CD4-positive, alpha-beta T cell treated with Interleukin-4 for 1 hour (primary cell): ENCODE results near the gene DNAJC1.
"Not testable (repeated sequence)": the region's sequence is repeated elsewhere in the genome, so short reads cannot be mapped to it uniquely, and the experiment has no call there.

Source experiments
- DNase-seq, 2 donors: peaks; one replicate each; pipeline ENCODE4 v3.0.0-alpha.2; 2020 to 2022

DNAJC1 gene, protein sequence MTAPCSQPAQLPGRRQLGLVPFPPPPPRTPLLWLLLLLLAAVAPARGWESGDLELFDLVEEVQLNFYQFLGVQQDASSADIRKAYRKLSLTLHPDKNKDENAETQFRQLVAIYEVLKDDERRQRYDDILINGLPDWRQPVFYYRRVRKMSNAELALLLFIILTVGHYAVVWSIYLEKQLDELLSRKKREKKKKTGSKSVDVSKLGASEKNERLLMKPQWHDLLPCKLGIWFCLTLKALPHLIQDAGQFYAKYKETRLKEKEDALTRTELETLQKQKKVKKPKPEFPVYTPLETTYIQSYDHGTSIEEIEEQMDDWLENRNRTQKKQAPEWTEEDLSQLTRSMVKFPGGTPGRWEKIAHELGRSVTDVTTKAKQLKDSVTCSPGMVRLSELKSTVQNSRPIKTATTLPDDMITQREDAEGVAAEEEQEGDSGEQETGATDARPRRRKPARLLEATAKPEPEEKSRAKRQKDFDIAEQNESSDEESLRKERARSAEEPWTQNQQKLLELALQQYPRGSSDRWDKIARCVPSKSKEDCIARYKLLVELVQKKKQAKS

DNA sequence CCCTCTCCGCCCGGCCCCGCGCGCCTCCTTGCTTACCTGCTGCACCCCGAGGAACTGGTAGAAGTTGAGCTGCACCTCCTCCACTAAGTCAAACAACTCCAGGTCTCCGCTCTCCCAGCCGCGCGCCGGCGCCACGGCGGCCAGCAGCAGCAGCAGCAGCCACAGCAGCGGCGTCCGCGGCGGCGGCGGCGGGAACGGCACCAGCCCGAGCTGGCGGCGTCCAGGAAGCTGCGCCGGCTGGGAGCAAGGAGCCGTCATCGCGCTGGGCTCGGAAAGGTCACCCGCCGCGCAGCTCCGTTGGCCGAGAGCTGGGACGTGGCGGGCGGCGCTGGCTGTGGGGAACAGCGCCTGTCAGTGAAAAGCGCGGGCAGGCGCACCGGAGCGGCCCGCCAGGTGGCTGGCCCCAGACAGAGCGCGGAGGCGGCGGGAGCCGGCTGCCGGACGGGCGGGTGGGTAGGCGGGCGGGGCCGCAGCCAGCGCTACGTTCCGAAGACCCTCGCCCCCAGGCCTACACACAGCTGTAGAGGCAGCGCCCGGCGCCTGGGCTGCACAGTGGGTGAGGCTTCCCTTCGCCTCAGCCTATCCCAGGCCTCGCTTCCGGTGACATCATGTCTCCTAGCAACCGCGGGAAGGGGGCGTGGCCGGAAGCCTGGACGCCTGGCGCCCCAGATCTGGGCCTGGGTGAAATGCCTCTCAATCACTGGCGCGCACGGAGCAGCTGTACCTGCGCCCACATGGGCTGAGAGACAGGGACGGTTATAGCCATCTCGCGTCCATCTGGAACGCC lies at the start of gene DNAJC1:
Gene DNAJC1, minus strand, starts transcription at position 554 of the 787 bp plus-strand sequence. Its CDS starts 296 bp downstream, at position 258.
- DNase-seq, result peak; percentile 96 to 97

DNA sequence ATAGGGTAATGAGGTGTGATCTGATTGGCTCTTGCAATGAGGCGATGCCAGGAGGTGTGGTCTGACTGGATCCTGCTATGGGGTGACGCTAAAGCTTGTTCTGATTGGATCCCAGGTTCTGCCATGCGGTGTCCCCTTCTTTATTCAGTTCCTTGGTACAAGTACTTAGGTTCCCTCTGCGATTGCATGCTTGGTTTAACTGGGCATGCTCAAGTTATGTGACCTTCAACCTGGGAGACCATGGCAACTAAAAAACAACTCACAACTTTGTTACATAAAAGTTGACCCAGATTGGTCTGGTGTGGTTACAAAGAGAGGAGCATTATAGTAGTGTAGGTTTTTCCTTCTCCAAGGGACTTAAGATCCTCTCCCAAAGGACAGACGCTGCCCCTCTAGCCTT lies 49.5 kb upstream of the DNAJC1 start:
- no peak for DNase-seq

DNA sequence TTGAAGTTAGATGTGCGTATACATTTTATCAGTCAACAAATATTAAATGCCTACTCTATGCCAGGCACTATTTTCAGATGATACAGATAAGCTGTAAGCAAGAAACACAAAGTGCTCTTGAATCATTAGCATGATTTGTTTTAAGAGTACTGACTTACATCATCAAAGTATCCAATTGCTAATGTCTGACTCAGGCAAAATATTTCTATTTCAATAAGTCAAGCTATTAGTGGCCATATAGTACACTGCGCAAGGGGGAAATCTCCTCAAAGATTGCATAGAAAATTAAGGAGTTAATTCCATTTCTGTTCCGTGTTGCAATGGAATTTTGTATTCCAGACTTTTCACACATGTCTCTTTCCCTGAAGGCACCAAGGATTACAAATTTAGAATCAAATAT lies 46.1 kb upstream of the DNAJC1 start:
- no peak for DNase-seq

DNA sequence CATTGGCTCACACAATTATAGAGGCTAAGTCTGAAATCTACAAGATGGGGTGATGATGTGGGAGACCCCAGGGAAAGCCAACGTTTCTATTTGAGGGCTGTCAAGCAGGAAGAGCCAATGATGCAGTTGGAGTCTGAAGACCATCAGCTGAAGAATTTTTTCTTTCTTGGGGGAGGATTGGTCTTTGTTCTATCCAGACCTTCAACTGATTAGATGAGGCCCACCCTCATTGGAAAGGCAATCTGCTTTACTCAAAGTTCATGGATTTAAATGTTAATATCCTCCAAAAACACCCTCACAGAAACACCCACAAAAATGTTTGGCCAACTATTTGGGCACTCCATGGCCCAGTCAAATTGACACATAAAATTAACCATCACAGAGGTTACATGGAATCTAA lies 44.3 kb upstream of the DNAJC1 start:
- no peak for DNase-seq

DNA sequence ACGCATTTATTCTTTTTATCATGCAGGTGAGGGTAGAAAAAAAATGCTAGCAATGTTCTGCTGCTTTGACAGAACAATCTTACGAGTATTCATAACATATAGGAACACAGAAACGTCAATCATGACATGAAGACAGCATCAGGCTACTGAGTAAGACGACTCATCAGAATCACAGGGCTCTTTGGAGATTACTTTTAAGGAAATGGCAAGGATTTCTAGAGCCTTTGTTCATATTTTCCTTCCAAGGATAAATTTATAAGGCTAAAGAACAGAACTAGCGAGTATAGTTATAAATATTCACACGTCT lies 39.8 kb upstream of the DNAJC1 start:
- DNase-seq, result no peak

DNA sequence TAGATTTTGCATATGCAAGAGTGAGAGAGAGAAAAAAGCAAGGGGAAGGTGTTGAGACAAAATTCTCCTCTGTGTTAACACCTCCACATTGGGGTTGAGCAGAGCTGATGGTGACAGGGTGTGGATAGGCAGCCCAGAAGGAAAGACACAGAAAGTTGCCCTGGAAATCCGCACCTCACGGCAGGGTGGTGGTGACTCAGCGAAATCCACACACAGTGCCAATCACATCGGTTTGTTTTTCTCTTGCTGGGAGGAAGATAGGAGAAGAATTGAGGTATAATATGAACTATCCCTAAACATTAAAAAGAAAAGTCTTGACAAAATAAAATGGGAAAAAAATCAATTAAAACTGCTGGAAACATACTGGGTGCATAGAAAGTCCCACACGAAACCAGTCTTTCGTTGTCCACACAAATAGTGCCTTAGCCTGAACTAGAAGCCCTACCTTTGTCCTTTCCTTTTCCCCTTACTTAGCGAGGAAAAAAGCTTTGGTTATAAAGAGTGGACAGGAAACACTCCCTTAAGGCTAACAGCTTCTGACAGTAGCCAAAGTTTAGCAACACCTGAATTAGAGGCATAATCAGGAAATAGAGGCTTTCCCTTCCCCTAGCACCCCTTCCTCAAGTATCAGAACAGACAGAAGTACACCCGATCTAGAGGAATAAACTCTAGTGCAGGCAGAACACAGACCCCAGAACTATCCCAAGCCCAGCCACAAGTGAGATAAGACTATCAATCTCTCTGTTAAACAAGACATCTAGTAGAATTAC lies 39.2 kb upstream of the DNAJC1 start:
- DNase-seq, result no peak

DNA sequence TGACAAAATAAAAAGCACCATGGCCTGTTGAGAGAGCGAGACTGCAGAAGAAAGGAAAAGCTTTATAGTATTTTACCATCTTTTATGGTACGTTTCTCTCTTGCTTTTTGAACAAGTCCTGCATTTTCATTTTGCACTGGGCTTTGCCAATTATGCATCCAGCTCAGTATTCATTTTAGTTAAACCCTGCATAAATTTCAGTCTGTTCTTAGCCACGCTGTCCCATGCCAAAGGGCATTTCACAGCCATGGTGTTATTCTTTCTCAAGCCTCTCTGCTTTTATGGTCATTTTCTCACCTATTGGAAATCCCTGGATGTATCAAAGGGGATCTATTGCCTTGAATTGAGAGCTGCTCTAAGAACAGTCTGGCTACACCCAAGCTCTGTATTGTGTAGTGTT lies 30.8 kb upstream of the DNAJC1 start:
- no peak for DNase-seq

DNA sequence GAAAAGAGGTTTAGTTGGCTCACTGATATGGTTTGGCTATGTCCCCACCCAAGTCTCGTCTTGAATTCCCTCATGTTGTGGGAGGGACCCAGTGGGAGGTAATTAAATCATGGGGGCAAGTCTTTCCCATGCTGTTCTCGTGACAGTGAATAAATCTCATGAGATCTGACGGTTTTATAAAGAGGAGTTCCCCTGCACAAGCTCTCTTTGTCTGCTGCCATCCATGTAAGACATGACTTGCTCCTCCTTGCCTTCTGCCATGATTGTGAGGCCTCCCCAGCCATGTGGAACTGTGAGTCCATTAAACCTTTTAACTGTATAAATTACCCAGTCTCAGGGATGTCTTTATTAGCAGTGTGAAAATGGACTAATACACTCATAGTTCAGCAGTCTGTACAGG lies 28.7 kb upstream of the DNAJC1 start:
- not testable (repeated sequence) for DNase-seq

DNA sequence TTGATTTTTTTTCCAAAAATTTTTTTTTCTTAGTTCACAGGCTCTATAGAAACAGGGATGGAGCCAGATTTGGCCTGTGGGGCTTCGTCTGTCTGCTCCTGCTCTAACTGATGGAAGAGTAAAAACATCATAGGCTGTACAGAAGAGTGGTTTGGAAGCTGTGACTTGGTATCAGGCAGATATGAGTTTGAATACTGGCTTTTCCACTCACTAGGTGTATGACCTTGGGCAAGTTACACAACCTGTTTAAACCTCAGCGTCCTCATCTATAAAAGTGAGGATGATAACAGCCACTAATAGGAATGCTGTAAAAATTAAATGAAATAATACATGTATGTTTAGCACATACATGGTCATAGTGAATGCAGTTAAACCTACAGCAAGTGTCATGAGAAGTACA lies 26.9 kb upstream of the DNAJC1 start:
- DNase-seq, result no peak

DNA sequence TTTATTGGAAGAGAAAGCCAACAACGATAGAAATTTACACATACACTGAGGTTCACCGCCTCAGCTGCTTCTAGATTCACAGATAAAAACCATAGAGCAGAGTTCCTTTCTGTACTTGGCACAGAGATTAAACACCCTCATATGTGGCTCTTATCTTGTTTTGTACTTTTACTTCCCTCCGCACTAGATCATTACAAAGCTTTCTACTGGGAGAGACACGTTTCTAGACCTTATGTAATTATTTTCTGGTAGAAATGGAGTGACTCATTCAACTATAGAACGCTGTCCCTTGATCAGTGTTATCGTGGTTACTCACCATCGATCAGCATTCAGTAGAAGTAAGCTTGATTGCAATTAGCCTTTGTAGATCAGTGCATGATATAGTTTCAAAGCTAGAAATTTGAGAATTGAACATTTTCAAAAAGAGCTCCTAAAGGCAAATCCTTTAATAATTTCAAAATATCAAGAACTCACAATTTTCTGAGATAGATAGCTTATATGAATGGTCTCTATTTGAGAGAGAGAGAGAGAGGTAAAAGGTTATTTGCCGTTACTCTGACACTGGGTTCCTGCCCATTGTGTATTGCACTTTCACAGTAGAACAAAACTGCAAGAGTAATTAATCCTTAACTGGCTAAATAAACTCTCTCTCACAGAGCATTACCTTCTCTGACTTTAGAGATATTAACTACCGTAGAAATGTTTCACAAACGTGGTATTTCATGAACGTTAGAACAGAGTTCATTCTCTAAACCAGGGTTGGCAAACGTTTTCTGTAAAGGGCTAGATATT lies 26.1 kb upstream of the DNAJC1 start:
- no peak for DNase-seq

DNA sequence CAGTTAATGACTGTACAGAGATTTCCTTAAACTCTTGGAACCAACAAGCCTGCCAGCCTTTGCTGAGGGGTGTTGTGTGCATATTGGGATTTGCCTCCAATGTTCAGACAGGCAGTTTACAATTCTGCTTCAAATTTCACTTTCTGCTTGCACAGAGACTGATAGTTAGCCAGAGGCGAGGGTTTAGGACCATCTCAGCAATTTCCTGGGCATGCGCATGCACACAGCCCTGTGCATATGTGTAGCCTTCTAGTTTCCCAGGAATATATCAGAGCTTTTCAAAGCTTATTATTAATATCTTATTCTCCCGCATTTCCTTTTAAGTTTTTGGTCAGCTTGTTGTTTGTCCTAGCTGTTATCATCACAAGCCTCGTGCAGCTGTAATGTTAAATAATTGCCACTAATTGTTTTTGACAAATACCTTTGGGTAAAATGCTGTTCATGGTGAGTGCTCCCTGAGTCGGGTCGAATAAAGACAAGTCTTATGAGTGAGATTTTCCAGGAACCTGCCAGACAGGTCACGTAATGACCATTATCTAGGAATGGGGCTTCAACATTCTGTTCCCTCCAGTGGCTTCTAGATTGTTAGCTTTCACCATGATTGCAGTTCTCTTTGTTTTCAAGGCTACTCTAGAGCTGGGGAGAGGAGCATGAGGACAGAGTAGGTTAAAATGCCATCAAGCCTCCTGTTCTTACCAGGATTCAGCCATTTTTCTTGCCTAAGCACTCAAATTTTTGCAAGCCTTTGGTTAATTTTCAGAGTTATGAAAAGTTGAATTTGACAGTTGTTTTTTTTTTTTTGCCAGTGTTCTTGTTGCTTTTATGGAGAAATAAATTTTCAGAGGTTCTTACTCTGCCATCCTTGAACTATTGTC lies 24.1 kb upstream of the DNAJC1 start:
- DNase-seq, result no peak

DNA sequence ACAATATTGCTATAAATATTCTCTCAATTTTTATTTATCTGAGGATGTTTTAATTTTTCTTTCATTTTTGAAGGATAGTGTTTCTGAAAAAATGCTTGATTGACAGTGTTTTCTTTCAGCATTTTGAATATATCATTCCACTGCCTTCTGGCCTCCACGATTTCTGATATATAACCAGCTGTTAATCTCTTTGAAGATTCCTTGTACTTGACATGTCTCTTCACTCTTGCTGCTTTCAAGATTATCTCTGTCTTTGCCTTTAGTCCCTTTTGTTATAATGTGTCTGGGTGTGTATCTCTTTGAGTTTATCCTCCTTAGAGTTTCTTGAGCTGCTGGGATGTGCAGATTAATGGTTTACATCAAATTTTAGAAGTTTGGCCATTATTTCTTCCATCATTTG lies 22.8 kb upstream of the DNAJC1 start:
- no peak for DNase-seq

DNA sequence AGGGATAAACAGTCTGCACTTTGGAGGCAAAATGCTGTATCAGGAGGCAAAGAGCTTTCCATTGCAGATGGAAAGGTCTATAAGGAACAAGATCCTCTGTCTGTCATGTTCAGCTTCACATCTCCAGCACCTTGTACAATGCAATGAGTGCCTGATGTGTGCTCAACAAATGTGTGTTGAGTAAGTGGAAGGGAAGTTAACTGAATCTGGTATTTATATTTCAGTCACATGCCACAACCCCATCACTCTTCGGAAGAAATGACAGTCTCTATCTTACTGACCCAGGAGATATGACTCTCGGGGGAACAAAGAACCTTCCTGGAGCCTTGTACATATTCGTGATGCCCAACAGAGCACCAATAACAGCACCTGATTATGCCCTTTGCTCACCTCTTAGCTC lies 20.0 kb upstream of the DNAJC1 start:
- no peak for DNase-seq

DNA sequence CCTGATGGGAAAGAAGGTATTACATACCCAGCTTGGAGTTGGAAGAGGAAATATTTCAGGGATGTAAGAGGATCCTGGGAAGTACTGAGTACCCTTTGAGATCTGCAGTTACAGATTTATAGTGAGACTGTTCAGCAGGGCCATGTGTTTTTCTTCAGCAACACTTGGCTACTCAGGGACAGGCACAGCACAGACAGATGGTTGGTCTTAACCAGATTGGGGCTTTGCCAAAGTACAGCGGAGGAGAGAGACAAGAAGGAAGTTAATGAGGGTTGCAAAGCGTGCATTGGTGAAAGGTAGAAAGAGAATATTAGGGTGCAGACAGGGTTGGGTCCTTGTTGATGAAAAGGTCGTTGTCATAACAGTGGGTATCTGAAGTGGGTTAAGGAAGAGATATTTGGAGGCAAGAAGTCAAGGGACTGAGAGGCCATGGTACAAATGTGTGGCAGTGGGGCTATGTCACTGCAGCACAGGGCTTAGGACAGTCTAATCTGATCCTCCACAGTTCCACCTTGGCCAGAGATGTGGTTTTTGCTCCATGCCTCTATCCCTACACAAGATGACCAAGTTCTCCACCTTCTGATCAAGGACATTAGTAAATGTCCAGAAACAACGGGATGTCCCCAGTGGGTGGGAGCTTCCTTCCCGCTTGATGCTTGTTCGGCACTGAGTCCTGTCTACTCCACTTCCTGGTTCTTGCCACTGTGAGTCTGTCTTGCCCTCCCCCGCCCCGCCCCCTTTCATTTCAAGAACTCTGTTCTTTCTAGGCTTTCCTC lies 18.9 kb upstream of the DNAJC1 start:
- DNase-seq, result peak; percentile 43 to 56

DNA sequence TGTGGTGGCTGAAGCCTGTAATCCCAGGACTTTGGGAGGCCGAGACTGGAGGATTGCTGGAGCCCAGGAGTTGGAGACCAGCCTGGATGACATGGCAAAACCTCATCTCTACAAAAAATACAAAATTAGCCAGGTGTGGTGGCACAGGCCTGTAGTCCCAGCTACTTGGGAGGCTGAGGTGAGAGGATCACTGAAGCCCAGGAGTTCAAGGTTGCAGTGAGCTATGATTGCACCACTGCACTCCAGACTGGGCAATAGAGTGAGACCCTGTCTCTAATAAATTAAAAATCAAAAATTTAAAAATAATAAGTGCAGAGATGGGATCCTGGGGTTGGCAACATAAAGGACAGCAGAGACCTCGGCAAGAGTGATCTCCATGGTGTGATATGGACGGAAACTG lies 17.6 kb upstream of the DNAJC1 start:
- not testable (repeated sequence) for DNase-seq

DNA sequence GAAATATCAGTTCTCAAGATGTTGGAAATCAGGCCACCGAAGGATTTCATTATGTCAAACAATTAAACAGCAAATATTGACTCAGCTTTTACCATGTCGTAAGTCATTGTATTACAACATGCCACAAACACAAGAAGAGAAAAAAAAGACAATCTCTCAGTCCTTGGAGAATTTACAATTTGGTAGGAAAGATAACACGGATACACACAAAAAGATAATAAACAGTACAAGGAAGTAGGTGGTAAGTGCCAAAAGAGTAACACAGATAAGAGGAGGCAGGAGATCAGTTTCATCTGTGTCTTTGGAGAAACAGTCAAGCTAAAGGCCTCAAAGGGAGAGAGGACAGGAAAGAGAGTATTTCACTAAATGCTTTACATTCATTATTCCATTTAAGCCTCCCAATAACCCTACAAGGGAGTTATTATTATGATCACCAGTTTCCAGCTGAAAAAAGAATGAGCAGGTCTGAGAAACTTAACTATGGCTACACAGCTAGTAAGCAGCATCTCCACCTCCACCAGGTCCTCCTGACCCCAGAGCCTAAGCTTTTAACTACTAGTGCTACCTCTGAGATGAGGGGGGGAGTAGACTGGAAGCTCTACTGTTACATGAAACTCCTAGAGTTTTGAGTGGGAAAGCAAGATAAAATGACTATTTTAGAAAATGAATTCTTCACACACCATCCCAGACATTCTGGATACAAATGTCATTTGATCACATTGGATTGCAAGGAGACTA lies 13.9 kb upstream of the DNAJC1 start:
- DNase-seq, result no peak

DNA sequence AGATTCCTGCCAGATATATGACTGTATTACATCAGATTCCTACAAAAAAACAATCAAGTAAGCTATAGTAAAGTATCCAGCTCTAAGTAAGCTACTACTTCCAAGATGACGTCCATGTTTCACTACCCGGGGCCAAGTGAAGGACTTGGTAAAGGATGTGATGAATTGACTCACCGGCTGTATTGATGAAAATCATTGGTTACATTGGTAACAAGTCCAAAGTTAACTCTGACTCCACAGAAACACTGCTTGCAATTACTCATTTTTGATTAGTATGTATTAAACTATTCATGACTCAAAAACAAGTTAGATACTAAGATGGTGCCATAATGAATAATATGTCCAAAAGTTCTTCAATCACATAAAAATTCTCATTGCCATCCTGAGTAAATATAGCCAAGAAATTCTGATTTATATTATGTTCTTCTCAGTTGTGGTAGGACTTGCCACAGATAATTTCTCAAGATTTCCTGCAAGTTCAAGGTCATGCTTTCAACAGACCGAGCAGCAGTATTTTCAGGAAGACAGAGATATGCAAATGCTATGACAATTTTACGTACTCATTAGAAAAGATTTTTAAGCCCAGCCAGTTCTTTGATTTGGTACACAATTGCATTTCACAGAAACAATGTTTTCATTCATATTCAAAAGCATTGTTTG lies 12.6 kb upstream of the DNAJC1 start:
- DNase-seq, result no peak

DNA sequence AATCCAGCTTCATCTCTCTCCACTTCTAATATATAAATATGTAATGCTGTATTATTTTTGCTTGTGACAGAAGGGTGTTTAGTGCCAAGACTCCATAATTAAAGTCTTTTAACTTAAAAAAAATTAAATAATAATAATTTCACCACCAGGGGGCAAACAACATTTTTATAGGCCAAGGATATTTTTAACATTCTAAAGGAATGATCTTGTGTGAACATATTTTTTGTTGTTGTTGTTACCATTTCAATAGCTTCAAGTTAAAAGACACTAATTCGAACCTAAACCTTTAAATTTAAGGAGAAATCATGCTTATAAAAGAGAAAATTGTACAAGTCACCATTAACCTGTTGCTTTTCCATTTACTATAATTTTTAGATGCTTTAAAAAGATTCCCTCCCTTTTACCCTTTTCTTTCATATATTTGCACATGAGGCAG lies 7.5 kb upstream of the DNAJC1 start:
- peak in 1 of 2 donors; percentile 65 for DNase-seq

DNA sequence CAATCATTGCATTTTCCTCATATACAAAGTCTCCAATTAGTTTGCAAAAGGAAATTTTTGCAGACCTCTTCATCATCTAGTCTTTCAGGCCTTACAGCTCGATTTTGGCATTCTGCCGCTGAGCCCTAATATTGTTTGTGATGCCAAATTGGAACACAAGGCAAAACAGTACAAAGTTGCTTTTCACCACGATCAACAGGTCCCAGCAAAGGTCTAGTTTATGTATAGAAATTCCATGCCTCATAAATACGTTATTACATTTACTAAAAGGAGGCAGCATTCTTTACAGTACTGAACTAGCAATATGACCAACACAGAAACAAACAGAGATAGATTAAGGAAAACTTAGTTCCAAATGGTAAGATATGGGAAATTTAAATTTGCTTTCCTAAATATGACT lies 7.0 kb upstream of the DNAJC1 start:
- DNase-seq, result no peak
